Bronchial epithelial cell (primary cell): ENCODE data around the gene PLCH2. TPM values are rescaled to one million over a fixed set of nuclear protein-coding genes. Genes with fewer than 3 reads are reported as not detected.

Experiments
- DNase-seq: peaks from one replicate; pipeline ENCODE4 v3.0.0-alpha.2; 2010; ENCODE audit warnings: low read depth
- FAIRE-seq: peaks from 2 replicates; lab custom pipeline; 2011; peaks lifted over from hg19 to GRCh38; lab: Jason Lieb, UNC
- H3K27me3 ChIP-seq: 2 replicates; pipeline ENCODE4 v1.5.1; 2011; ENCODE audit warnings: low read length; ENCODE audit not compliant: control insufficient read depth, insufficient read depth
- H3K36me3 ChIP-seq: 2 replicates; pipeline ENCODE4 v1.5.1; 2011; ENCODE audit warnings: low read length; ENCODE audit not compliant: control insufficient read depth, insufficient read depth
- H3K4me3 ChIP-seq: 2 replicates; pipeline ENCODE4 v1.5.1; 2011; ENCODE audit warnings: mild to moderate bottlenecking, low read depth, low read length, control low read depth
- CTCF ChIP-seq: IDR thresholded peaks from 2 replicates; pipeline ENCODE4 v1.5.1; 2011; ENCODE audit warnings: mild to moderate bottlenecking, moderate library complexity, low read length, control low read depth, inconsistent platforms; ENCODE audit not compliant: insufficient read depth, severe bottlenecking
- total RNA-seq: library from RNA; depleted of rRNA; stranded (reverse); fragments of >200 nt; gene quantifications from 2 replicates; pipeline ENCODE4 v1.2.1, GENCODE V29; 2014

Gene PLCH2
- total RNA-seq, 1 donor from 2014 or later = 64.2 TPM

- TF ChIP-seq CTCF = no peak
- FAIRE-seq = no peak
Observed at GRCh38 chr1:2527556-2527860, 51.4 kb downstream of the PLCH2 start.

GRCh38 chr1:2528016-2528415, 51.9 kb downstream of the PLCH2 start:
- Histone ChIP-seq H3K4me3 (no peak overlapping the region), H3K27me3 (no peaks in the 10 kb centered on the region), H3K36me3 (no peaks in the 10 kb centered on the region)
- no peak for TF ChIP-seq CTCF
- no peak for FAIRE-seq
- no peak for DNase-seq

More at GRCh38 chr1:2527556-2527860, 51.4 kb downstream of the PLCH2 start:
- H3K4me3 ChIP-seq = no peak overlapping the region
- no peaks in the 10 kb centered on the region for H3K27me3 ChIP-seq
- DNase-seq = no peak
- peaks cover 1% of the 10 kb centered on the region for H3K36me3 ChIP-seq

- FAIRE-seq (no peak), DNase-seq (no peak)
- TF ChIP-seq CTCF = no peak
- H3K36me3 ChIP-seq = no peaks in the 10 kb centered on the region
- H3K4me3 ChIP-seq = no peak overlapping the region
- H3K27me3 ChIP-seq = no peaks in the 10 kb centered on the region
Observed at GRCh38 chr1:2528611-2528965, 52.5 kb downstream of the PLCH2 start.

- FAIRE-seq (no peak), DNase-seq (no peak)
- Histone ChIP-seq H3K36me3 (no peaks in the 10 kb centered on the region), H3K4me3 (peak overlapping the region; percentile 13), H3K27me3 (no peaks in the 10 kb centered on the region)
- TF ChIP-seq CTCF = no peak
Observed at GRCh38 chr1:2528966-2529783, 53.1 kb downstream of the PLCH2 start.

GRCh38 chr1:2529784-2530512, 53.9 kb downstream of the PLCH2 start, which contains the start of gene HES5:
HES5 (minus strand) TSS chr1:2530263; CDS start chr1:2530164, 99 bp downstream.
- no peaks in the 10 kb centered on the region for H3K27me3 ChIP-seq
- no peaks in the 10 kb centered on the region for H3K36me3 ChIP-seq
- H3K4me3 ChIP-seq = peak within 1 kb of the TSS; percentile 20
- DNase-seq (no peak), FAIRE-seq (no peak)
- TF ChIP-seq CTCF = no peak
